Gastroesophageal sphincter (tissue), 4 donors: ENCODE results near the gene SRP68. TPM values are rescaled to one million over a fixed set of nuclear protein-coding genes. Genes with fewer than 3 reads are reported as not detected.

Experiments
- ATAC-seq: fragments of 150-250 bp; one replicate; pipeline ENCODE4 v1.9.1; 2016; ENCODE audit warnings: mild to moderate bottlenecking, moderate library complexity
- H3K27ac ChIP-seq, 4 donors: fragments of 200-600 bp; sonication (generic) in 3 of 4; 1 replicate in 3 of 4; 2 replicates in 1 of 4; pipeline ENCODE4 v1.5.1; 2016 to 2019
- H3K27me3 ChIP-seq: fragments of 200-600 bp; sonication (generic); one replicate; pipeline ENCODE4 v1.5.1; 2019
- H3K36me3 ChIP-seq, 2 donors: fragments of 200-600 bp; sonication (generic); one replicate each; pipeline ENCODE4 v1.5.1; 2019; ENCODE audit warnings: control low read depth in 1 of 2
- H3K4me1 ChIP-seq, 3 donors: fragments of 200-600 bp; sonication (generic); 1 replicate in 2 of 3; 2 replicates in 1 of 3; pipeline ENCODE4 v1.5.1; 2016 to 2019; ENCODE audit warnings: control low read depth in 2 of 3
- H3K4me3 ChIP-seq, 2 donors: fragments of 200-600 bp; sonication (generic); one replicate each; pipeline ENCODE4 v1.5.1; 2019; ENCODE audit warnings: mild to moderate bottlenecking in 1 of 2, moderate library complexity in 1 of 2
- H3K9me3 ChIP-seq, 3 donors: fragments of 200-600 bp; sonication (generic); one replicate each; pipeline ENCODE4 v1.5.1; 2017 to 2019; ENCODE audit warnings: control low read depth in 2 of 3
- EP300 ChIP-seq: sonication (generic); formaldehyde crosslinking; IDR thresholded peaks from one replicate; pipeline ENCODE4 v1.6.1; 2017; ENCODE audit warnings: antibody characterized with exemption, mild to moderate bottlenecking
- POLR2A ChIP-seq, 2 donors: fragments of 450-650 bp; IDR thresholded peaks; one replicate each; pipeline ENCODE4 v1.6.1; 2017; ENCODE audit warnings: antibody characterized with exemption in 2 of 2, mild to moderate bottlenecking in 2 of 2, moderate library complexity in 1 of 2
- POLR2AphosphoS5 ChIP-seq: sonication (generic); formaldehyde crosslinking; IDR thresholded peaks from one replicate; pipeline ENCODE4 v1.6.1; 2017; ENCODE audit warnings: antibody characterized with exemption
- WGBS, 2 donors: methylation state at CpG; one replicate each; pipeline ENCODE4 v1.1.5; 2018; ENCODE audit warnings: low coverage in 1 of 2; 5-methylcytosine and 5-hydroxymethylcytosine counted together
- total RNA-seq, 4 donors: library from RNA; depleted of rRNA; stranded (reverse); fragments of >200 nt; gene quantifications; one replicate each; pipeline ENCODE4 v1.1.0, GENCODE V29; 2016
- TF ChIP-seq, protein P1 (sequence below), 4 experiments: fragments of 200-600 bp in 2 of 4; fragments of 450-650 bp in 2 of 4; sonication (generic) in 1 of 4; IDR thresholded peaks; one replicate each; pipeline ENCODE4 v1.5.1; 2017 to 2019; ENCODE audit warnings: antibody characterized with exemption in 4 of 4, mild to moderate bottlenecking in 2 of 4, moderate library complexity in 2 of 4

SRP68 gene
- total RNA-seq, 4 donors from 2014 or later, result 43.0 to 63.8 (median 48.7) TPM

DNA sequence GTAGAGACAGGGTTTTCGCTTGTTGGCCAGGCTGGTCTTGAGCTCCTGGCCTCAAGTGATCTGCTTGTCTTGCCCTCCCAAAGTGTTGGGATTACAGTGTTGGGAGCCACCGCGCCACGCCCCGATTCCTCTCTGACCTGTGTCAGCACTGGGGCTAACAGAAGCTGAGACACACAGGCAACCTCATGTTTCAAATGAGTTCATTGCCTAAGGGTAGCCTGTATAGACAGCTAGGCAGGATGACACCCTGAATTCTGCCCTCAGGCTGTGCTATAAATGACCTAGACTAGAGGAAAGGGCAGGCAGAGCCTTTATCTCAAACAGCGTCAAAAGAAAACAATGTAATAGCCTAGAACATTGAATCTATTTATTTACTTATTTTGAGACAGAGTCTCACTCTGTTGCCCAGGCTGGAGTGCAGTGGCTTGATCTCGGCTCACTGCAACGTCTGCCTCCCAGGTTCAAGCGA lies 74.0 kb downstream of the SRP68 start:
- peaks cover 0 to 41% of the 10 kb centered on the region in 2 donors for H3K36me3 ChIP-seq
- H3K27me3 ChIP-seq, result no peaks in the 10 kb centered on the region
- peaks cover 0 to 6% (median 0%) of the 10 kb centered on the region in 3 donors for H3K4me1 ChIP-seq
- 85 to 94% methylated on average over 3 to 4 of the region's 9 CpGs for WGBS, 2 donors
- H3K4me3 ChIP-seq, result no peak overlapping the region
- no peak for ATAC-seq
- no peak overlapping the region for H3K27ac ChIP-seq
- TF ChIP-seq POLR2A (IDR thresholded peaks at IDR 0.05), result no peak
- TF ChIP-seq EP300, result no peak
- TF ChIP-seq POLR2AphosphoS5, result no peak
- TF ChIP-seq, protein P1, sequence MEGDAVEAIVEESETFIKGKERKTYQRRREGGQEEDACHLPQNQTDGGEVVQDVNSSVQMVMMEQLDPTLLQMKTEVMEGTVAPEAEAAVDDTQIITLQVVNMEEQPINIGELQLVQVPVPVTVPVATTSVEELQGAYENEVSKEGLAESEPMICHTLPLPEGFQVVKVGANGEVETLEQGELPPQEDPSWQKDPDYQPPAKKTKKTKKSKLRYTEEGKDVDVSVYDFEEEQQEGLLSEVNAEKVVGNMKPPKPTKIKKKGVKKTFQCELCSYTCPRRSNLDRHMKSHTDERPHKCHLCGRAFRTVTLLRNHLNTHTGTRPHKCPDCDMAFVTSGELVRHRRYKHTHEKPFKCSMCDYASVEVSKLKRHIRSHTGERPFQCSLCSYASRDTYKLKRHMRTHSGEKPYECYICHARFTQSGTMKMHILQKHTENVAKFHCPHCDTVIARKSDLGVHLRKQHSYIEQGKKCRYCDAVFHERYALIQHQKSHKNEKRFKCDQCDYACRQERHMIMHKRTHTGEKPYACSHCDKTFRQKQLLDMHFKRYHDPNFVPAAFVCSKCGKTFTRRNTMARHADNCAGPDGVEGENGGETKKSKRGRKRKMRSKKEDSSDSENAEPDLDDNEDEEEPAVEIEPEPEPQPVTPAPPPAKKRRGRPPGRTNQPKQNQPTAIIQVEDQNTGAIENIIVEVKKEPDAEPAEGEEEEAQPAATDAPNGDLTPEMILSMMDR (IDR thresholded peaks at IDR 0.05), result no peak
- no peaks in the 10 kb centered on the region for H3K9me3 ChIP-seq

DNA sequence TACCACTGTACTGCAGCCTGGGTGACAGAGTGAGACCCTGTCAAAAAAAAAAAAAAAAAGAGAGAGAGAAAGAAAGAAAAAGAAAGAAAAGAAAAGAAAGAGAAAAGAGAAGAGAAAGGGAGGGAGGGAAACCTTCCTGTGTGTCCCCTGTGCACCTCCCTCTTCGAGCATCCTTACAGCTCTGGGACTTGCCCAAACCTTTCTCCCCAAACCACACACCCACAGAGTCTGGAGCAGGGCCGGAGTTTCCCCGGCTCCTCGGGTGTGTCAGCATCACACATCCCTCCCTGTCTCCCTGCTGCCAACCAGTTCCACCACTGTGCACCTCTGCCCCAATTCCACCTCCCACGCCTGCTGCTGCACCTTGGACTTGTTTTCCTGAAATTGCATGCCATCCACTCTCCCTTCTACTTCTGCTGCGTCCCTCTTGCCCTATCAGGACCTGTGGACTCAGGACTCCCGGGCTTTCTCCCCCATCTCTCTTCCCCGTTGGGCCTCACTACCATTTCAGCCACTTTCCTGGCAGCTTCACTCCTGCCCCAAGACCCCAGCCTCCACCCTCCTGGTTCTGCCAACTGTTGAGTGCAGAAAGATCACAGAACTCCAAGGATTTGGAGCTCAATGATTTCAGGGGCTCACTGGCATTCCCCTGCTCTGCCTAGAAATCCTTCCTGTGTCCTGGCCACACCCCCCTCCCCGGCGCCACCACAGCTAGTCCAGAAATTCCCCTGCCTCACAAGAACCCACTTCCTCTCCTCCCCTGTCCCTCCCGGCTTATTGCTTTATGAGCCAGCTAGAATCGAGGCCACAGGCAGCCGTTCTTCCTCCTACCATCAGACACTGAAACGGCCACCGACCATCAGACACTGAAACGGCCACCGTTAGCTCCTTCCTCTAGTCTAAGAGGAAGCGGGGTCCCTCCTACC lies 75.4 kb downstream of the SRP68 start:
- H3K4me1 ChIP-seq, result peaks cover 0 to 6% (median 0%) of the 10 kb centered on the region in 3 donors
- H3K4me3 ChIP-seq, result no peak overlapping the region
- H3K36me3 ChIP-seq, result peaks cover 0 to 49% of the 10 kb centered on the region in 2 donors
- no peak overlapping the region for H3K27ac ChIP-seq
- no peaks in the 10 kb centered on the region for H3K9me3 ChIP-seq
- H3K27me3 ChIP-seq, result no peaks in the 10 kb centered on the region
- no peak for TF ChIP-seq POLR2AphosphoS5
- no peak for TF ChIP-seq EP300
- no peak for TF ChIP-seq POLR2A (IDR thresholded peaks at IDR 0.05)
- no peak for ATAC-seq
- WGBS, 2 donors, result 40 to 59% methylated on average over 5 to 18 of the region's 18 CpGs

DNA sequence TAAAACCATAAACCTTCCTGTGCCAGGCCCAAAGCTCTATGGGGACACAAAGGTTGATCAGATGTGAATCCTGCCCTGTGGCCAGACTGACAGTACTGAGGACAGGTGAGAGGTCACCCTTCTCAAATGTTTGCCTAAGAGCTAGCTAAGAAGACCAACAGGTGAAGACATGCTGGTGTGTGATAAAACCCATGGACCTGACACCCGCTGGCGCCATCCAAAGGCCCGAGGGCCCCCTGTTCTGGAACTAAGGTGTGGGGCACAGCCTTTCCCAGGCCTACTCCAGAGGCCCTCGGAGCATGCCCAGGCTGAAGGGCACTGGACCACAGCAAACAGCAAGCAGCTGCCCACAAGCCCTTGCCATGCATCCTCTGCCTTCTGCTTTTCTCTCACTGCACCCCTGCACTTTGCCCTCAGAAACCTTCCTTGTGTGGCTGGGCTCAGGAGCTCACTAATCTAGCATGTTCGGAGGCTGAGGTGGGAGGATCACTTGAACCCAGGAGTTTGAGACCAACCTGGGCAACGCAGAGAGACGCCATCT lies 76.9 kb downstream of the SRP68 start:
- no peak overlapping the region for H3K27ac ChIP-seq
- peaks cover 0 to 53% of the 10 kb centered on the region in 2 donors for H3K36me3 ChIP-seq
- WGBS, 2 donors, result 91 to 93% methylated on average over 3 to 4 of the region's 7 CpGs
- no peak overlapping the region for H3K4me3 ChIP-seq
- TF ChIP-seq POLR2AphosphoS5 (no peak), POLR2A (IDR thresholded peaks at IDR 0.05) (no peak), EP300 (no peak)
- TF ChIP-seq, protein P1 (IDR thresholded peaks at IDR 0.05), result no peak
- no peaks in the 10 kb centered on the region for H3K27me3 ChIP-seq
- no peak for ATAC-seq
- peaks cover 0 to 6% (median 0%) of the 10 kb centered on the region in 3 donors for H3K4me1 ChIP-seq
- H3K9me3 ChIP-seq, result no peaks in the 10 kb centered on the region

DNA sequence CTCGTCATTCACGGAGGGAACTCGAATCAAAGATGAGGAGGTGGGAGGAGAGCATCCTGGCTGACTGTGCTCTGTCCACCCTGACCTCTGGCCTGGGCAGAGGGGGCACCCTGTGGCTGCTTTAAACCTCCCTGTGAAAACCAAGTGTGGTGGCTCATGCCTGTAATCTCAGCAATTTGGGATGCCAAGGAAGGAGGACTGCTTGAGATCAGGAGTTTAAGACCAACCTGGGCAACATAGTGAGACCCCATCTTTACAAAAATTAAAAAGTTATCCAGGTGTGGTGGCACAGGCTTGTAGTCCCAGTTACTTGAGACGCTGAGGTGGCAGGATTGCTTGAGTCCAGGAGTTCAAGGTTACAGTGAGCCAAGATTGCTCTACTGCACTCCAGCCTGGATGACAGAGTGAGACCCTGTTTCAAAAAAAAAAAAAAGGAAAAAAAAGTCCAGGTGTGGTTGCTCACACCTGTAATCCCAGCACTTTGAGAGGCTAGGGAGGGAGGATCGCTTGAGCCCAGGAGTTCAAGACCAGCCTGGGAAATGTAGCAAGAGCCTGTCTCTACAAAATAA lies 77.4 kb downstream of the SRP68 start:
- ATAC-seq, result no peak
- no peak overlapping the region for H3K27ac ChIP-seq
- 92% methylated on average over 1 of the region's 5 CpGs; no CpG with 5 or more reads in 1 of the 2 donors for WGBS, 2 donors

More for the DNA sequence above, 77.4 kb downstream of the SRP68 start:
- Histone ChIP-seq H3K4me3 (no peak overlapping the region), H3K4me1 (peaks cover 0 to 6% (median 0%) of the 10 kb centered on the region in 3 donors), H3K36me3 (peaks cover 0 to 53% of the 10 kb centered on the region in 2 donors), H3K9me3 (no peaks in the 10 kb centered on the region), H3K27me3 (no peaks in the 10 kb centered on the region)
- TF ChIP-seq EP300 (no peak), POLR2AphosphoS5 (no peak), POLR2A (IDR thresholded peaks at IDR 0.05) (no peak)
- TF ChIP-seq, protein P1 (IDR thresholded peaks at IDR 0.05), result no peak
